NCI-H345 treated with DMSO at 0.1 percent for 48 hours (cell line): ENCODE measurements around the gene ZNF674.
"Not testable (repeated sequence)": the region's sequence is repeated elsewhere in the genome, so short reads cannot be mapped to it uniquely, and the experiment has no call there.

ENCODE experiments used
- DNase-seq: peaks from one replicate; lab custom pipeline; 2025; ENCODE audit not compliant: unreplicated experiment; lab: John Stamatoyannopoulos, UW

The ZNF674 gene

DNA sequence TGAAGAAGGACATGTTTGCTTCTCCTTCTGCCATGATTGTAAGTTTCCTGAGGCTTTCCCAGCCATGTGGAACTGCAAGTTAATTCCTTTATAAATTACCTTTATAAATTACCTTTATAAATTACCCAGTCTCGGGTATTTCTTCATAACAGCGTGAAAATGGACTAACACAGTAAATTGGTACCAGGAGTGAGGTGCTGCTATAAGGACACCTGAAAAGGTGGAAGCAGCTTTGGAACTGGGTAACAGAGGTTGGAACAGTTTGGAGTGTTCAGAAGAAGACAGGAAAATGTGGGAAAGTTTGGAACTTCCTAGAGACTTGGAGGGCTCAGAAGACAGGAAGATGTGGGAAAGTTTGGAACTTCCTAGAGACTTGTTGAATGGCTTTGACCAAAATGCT, 66.6 kb downstream of the ZNF674 start:
- not testable (repeated sequence) for DNase-seq

GRCh38 chrX:46477435-46477834, 67.8 kb downstream of the ZNF674 start:
- DNase-seq = no peak

- DNase-seq = no peak
Measured at GRCh38 chrX:46465203-46465602, 80.0 kb downstream of the ZNF674 start.

- no peak for DNase-seq
Measured at GRCh38 chrX:46463682-46464081, 81.5 kb downstream of the ZNF674 start.

DNA sequence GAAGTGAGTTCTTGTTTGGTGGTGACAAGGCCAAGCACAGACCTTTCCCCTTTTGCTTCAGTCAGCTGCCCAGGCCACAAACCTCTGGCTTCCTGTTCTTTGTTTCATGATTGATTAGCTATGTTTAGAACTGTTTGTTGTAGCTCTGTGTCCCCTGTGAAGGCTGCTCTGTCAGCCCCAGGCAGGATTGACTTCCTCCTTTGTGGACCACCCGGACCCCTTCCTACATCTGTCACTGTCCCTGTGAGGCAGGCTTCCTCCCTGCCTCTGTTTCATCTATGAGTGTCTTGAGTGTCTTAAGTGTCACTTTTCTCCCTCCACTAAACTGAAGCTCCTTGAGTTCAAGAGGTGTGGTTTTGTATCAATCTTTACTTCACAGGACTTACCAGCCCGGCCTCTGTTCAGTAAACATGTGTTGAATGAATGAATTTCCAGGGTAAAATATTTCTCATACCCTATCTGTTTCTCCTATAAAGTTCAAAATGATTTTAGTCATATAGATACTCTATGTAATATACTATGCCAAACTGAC, 83.5 kb downstream of the ZNF674 start:
- no peak for DNase-seq

DNA sequence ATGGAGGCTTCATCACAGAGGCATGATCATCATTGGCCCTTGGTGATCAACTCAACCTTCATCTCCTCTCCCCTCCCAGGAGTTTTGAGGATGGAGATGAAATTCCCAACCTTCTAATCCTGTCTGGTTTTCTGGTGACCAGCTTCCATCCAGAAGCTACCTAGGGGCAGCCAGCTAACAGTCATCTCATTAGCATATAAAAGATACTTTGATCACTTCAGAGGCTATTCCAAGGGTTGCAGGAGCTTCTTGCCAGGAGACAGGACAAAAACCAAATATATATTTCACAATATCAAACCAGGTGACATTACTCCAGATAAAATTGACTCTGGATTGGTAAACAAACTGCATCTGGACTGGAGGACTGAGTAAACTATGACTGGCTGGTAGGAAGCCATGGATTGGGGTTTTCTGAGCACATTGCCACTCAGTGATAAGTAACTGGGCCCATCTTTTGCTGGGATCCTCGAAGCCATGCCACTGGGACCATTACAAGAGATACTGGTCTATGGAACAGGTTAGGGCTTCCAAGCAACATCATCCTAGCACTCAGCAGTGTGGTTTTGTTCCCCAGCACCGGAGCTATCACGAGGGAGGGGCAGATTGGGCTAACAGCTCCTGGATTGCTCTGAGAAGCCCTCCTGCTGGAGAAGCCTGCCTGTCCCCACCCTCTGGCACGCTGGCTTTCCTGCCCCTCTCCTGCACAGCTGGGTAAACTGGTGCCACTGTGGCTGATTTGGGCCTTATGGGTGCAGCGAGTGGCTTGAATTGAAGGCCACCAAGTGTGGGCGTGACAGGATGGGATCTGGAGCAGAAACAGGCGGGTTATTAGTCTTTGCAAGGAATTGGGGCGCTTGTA, 84.2 kb downstream of the ZNF674 start:
- not testable (repeated sequence) for DNase-seq

GRCh38 chrX:46459603-46460002, 85.6 kb downstream of the ZNF674 start:
- DNase-seq = no peak

DNA sequence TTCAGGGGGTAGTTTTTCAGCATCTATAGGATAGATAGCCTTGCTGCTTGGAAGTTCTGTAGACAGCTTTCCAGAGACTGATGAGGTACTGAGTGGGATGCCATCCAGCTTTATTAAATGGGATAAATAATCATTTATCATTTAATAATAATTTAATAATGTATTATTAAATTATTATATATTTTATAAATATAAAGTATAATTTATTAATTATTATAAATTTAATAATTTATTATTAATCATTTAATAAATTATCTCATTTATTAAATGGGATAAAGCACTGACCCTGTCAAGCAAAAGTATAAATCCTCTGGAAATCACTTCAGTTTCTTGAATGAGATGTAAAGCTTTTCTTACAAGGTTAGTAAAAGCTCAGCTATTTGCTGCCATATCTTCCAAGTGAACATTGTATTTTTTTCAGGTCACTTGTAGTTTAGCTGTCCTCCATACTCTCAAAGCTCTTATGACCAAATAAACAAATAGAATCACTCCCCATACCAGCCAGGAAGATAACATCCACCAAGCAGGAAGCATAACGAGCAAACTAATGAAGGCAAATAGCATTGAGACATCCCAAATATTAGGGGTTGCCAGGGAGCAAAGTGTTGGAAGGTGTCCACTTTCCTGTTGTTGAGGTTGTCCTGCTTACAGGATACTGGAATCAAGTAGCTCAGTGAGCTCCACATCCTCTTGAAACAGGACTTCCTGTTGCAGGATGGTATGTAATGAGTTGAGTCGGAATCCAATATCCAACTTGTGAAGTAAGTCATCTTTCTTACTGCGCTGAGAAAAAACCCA, 88.9 kb downstream of the ZNF674 start:
- DNase-seq = no peak
